Measurements from ENCODE around the gene TMEM14C.
A peak's percentile ranks its signal among the peaks of the same experiment; 100 is the strongest.

TMEM14C gene

GRCh38 chr6:10685092-10685915 is 37.6 kb upstream of the TMEM14C start:
- TF ChIP-seq CTCF (IDR thresholded peaks at IDR 0.05; ENCODE audit: low read depth, low read length) = no peak
- no peak overlapping the region for H3K4me3 ChIP-seq (replicated peaks in 1 of 2; ENCODE audit: low read depth in 2 of 2, low read length in 2 of 2)
- DNase-seq (ENCODE audit: low read depth in 2 of 2) = no peak

DNA sequence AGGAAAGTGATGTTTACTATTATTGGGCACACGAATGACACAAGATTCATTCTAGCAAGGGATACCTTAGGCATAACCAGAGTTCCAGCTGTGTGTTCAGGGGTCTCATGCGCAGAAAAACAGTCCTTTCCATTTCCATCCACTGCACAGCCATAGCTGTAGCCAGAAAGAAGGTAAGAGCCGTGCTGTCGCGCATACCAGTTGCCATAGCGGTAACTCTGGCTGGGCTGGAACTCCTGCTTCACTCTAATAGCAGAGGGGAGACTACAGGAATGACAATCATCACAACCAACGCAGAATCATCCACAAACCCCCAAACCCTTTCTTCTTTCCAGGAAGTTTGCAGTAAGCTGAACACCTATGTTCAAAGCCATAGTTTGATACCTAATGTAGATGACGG is 36.0 kb upstream of the TMEM14C start:
- no peak overlapping the region for H3K4me3 ChIP-seq (replicated peaks in 1 of 2; ENCODE audit: low read depth in 2 of 2, low read length in 2 of 2)
- no peak for DNase-seq (ENCODE audit: low read depth in 2 of 2)
- TF ChIP-seq CTCF (IDR thresholded peaks at IDR 0.05; ENCODE audit: low read depth, low read length) = no peak

DNA sequence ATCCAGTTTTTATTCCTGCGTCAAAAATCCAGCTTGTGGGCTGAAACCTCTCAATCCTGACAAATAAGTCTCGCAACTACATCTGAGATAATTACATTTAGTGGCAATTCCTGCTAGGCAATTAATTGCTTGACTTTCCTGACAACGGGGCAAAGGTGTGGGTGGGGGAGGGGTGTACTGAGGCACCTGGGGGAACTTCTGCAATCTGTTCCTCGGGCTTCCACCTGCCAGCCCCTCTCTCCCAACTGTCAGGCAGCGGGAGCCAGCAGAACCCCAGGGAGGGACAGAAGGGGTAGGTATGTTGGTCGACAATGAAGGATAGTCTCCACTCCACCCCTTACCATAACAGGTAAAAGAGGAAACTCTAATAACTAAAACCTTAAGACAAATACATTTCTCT is 35.3 kb upstream of the TMEM14C start:
- no peak overlapping the region for H3K4me3 ChIP-seq (replicated peaks in 1 of 2; ENCODE audit: low read depth in 2 of 2, low read length in 2 of 2)
- no peak for DNase-seq (ENCODE audit: low read depth in 2 of 2)
- no peak for TF ChIP-seq CTCF (IDR thresholded peaks at IDR 0.05; ENCODE audit: low read depth, low read length)

DNA sequence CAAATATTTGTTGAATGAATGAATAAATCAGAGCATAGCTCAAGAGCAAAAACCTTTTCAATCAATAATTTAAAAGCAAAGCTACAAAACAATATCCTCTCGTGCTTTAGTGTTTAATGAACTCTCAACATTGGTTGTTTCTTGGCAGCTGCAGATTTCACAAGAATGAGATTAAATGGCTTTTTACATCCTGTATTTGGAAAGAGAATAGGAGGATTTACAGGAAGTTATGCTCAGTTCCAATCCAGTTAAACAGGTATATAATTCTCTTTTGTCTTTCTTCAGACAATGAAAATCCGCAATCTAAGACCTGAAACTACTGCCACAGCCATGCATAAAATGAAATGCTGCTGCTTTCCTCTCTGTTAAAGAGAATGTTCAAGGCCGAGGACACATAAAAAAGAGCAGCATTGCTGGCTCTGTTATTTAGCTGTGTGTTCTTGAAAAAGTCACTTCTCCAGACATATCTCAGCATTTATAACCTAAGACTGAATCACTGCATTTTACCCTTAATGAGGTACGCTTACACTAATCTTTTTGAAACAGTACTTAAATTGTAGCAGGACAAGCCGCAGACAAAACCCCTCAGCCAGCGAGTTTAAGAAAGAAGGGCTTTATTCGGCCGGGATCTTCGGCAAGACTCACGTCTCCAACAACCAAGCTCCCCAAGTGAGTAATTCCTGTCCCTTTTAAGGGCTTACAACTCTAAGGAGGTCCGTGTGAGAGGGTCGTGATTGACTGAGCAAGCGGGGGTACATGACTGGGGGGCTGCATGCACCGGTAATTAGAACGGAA is 32.0 kb upstream of the TMEM14C start:
- TF ChIP-seq CTCF (IDR thresholded peaks at IDR 0.05; ENCODE audit: low read depth, low read length) = no peak
- no peak overlapping the region for H3K4me3 ChIP-seq (replicated peaks in 1 of 2; ENCODE audit: low read depth in 2 of 2, low read length in 2 of 2)
- DNase-seq (ENCODE audit: low read depth in 2 of 2) = no peak

DNA sequence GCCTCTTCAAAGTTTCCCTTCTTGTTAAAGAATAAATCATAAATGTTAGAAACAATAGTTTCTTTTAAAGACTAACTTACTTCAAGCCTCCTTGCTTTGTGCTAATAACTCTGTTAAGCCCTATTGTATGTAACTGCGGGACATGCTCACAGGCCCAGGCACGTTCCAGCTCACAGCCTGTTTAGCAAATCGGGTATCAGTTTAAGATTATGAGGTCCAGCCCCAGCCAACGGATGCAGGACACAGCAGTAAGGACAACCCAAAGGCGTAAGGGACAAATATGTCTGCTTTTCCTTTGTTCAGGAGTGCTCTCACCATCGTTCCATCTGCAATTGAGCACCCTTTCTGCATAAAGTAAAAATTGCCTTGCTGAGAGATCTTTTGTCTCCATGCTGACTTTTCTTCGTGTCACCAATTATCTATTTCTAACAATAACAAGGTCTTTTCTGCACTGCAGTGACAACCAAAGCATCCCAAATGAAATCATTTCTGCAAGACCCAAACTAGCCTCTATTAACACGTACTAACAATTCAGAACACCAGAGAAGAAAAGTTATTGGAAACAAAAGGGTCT is 29.8 kb upstream of the TMEM14C start:
- H3K4me3 ChIP-seq (replicated peaks in 1 of 2; ENCODE audit: low read depth in 2 of 2, low read length in 2 of 2) = peak overlapping the region in 1 of 2 donors; percentile 95
- DNase-seq (ENCODE audit: low read depth in 2 of 2) = no peak
- TF ChIP-seq CTCF (IDR thresholded peaks at IDR 0.05; ENCODE audit: low read depth, low read length) = no peak

DNA sequence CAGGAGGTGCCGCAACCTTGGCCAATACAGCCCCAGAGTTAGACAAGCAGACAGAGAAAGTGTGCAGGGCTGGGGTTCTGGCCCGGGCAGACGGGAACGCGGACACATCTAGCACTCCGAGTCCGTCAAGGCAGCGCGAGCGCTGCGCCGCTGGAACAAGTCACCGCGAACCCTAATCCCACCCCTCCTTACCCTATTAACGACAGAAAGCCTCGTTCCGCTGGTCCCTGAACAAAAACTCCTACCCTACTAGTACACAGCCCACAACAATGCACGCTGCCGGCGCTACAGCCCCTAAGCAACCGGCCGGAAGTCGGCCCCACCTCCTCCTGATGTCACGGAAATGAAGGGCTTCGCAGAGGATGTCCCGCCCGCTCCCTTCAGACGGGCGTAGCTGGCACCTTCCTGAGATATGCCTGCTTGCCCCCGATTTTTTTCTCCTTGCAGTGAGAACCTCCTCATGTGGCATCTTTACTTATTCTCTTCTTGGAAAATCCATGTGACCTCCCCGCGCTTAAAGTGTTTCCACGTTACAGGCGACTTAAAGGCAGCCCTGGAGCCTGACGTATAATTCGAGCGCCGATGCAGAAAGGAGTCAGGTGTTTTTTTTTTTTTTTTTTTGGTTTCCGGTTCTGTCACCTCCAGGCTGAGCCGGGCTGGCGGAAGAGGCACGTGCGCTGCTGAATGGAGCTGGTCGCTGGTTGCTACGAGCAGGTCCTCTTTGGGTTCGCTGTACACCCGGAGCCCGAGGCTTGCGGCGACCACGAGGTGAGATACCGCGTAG is 28.4 kb upstream of the TMEM14C start, which contains the start of the genes C6orf52 and PAK1IP1:
Gene C6orf52 (minus strand): TSS at position 315 of the 784 bp plus-strand sequence. CDS start 7,066 bp downstream, outside the sequence.
Gene PAK1IP1 (plus strand): TSS at position 671 of the 784 bp plus-strand sequence. CDS start 14 bp downstream, at position 685.
- TF ChIP-seq CTCF (IDR thresholded peaks at IDR 0.05; ENCODE audit: low read depth, low read length) = no peak
- H3K4me3 ChIP-seq (replicated peaks in 1 of 2; ENCODE audit: low read depth in 2 of 2, low read length in 2 of 2) = peak within 1 kb of the TSS; percentile 88 to 95
- DNase-seq (ENCODE audit: low read depth in 2 of 2) = peak; percentile 95 to 96
